NCI-H2171 (cell line): ENCODE results near the gene FBXO47.

Experiments
- DNase-seq: peaks from one replicate; lab custom pipeline; 2025; lab: John Stamatoyannopoulos, UW

Gene FBXO47, protein sequence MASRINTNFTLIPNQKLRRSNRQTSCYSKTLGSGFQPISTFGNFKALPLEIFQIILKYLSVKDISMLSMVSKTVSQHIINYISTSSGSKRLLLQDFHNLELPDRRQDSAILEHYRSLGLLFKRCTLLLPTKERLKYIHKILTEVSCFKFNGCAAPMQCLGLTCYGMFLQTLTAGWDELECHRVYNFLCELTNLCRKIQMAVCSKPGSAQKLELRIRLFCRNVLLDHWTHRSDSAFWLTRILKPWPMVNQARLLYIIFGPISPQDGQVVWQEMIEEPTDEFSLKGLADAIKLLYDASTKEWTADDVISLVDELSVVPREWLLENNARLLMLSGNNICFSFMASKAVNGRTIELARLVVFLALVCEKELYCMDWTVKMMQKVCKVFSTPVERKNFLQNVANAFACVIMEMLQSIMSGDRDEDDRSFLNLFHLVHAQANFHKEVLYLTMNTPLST

GRCh38 chr17:38967290-38967738, at the start of gene FBXO47:
FBXO47 (minus strand) TSS chr17:38967403; CDS start chr17:38963025, 4,378 bp downstream.
- DNase-seq, result no peak

GRCh38 chr17:39016193-39017153, 49.3 kb upstream of the FBXO47 start:
- DNase-seq, result no peak

- no peak for DNase-seq
Observed at GRCh38 chr17:39015546-39015935, 48.3 kb upstream of the FBXO47 start.

GRCh38 chr17:39014795-39015545, 47.8 kb upstream of the FBXO47 start:
- DNase-seq, result no peak

GRCh38 chr17:39014044-39014794, 47.0 kb upstream of the FBXO47 start:
- DNase-seq, result no peak

GRCh38 chr17:39012725-39013124, 45.5 kb upstream of the FBXO47 start:
- no peak for DNase-seq

DNA sequence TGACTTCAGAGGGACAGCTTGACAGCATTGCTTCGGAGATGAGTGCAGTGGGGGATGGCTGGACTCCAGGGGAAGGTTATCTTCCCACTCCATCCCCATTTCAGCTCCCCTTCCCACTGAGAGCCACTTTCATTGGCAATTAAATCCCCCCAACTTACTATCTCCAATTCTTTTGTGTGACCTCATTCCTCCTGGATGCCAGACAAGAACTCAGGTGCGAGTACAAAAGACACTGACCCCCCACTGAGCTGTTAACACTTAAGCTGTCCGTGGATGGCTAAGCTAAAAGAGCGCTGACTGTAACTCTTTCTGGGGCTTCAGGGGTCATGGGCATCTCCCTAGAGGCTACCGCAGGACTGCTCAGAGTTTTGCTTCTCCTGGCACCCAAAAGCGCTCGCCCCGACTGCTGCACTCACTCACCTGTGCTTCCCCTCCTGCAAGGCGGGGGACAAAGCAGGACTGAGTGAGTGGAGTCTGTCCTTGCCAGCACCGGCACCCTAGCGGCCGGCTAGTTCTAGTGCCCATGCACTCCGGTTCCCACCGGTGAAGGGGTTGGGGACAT, 44.8 kb upstream of the FBXO47 start:
- no peak for DNase-seq

- DNase-seq, result no peak
Observed at GRCh38 chr17:39009581-39010001, 42.4 kb upstream of the FBXO47 start.

GRCh38 chr17:39008633-39009032, 41.4 kb upstream of the FBXO47 start:
- DNase-seq, result no peak

GRCh38 chr17:39002991-39003715, 36.0 kb upstream of the FBXO47 start:
- DNase-seq, result no peak

DNA sequence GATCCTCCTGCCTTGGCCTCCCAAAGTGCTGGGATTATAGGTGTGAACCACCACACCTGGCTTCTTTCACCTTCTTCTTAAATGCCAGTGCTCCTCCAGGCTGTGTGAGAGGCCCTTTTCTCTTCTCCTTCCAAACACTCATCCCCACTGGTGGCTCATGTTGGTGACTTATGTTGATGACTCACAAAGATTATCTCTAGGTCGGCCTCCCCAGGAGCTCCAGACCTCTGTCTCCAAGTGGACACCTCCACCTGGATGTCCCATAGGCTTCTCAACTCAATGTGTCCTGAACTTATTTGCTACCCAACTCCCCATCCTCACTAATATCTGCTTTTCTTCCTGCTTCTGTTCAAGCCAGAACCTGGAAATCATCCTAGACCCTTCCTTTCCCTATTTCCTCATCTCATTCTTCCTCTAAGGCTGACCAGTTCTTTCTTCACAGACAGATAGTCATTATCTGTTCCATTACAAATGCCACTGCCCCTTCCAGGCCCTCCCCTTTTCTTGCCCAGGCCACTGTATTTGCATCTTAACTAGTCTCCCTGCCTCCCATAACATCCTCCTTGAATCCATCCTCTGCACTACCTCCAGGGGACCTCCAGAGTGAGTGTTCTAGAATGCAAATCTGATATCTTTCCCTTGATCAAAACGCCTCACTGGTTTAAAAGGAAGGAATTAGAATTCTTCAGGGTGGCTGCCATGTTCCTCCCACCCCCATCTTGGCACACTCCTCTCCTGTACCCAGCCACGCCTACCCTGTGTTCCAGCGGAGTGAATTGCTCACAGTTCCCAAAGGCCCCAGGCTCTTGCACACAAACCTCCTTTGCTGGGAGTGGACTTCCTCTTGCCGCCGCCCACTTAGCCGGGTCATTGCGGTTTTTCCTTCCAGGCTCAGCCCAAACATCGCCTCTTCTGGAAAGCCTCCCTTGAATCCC, 34.8 kb upstream of the FBXO47 start:
- no peak for DNase-seq

- no peak for DNase-seq
Observed at GRCh38 chr17:39000021-39000601, 32.9 kb upstream of the FBXO47 start.

- DNase-seq, result no peak
Observed at GRCh38 chr17:38996660-38997337, 29.6 kb upstream of the FBXO47 start.

DNA sequence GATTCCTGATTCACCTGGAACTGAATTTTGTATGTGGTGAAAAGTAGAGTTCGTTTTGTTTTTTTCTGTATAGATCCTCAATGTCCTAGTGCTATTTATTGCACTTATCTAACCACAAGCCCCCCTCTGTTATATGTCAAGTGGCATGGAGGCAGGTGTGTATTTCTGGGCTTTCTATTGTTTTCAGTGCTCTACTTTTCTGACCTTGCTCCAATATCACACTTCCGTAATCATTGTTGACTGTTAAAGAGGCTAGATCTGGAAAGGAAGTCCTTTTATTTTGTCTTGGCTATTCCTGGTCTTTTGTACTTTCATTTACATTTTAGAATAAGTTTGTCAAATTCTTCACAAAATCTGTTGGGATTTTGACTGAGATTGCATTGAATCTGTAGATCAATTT, 26.8 kb upstream of the FBXO47 start:
- DNase-seq, result no peak

DNA sequence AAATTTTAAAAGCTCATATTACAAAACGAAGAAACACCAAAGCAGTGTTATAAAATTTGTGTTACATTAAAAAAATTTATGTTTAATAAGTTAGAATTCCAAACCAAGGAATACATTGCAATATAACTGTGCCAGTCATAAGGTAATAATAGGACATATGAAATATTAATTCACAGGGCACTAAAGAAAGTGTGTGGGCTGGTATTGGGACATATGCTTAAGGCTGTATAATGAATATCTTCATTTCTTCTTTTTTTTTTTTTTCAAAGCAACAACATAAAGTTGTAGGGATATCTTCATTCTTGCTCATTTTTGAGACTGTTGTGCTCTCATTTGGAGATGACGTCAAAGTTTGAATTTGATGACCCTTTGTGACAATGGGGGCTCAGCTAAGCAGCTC, 17.5 kb upstream of the FBXO47 start:
- no peak for DNase-seq

DNA sequence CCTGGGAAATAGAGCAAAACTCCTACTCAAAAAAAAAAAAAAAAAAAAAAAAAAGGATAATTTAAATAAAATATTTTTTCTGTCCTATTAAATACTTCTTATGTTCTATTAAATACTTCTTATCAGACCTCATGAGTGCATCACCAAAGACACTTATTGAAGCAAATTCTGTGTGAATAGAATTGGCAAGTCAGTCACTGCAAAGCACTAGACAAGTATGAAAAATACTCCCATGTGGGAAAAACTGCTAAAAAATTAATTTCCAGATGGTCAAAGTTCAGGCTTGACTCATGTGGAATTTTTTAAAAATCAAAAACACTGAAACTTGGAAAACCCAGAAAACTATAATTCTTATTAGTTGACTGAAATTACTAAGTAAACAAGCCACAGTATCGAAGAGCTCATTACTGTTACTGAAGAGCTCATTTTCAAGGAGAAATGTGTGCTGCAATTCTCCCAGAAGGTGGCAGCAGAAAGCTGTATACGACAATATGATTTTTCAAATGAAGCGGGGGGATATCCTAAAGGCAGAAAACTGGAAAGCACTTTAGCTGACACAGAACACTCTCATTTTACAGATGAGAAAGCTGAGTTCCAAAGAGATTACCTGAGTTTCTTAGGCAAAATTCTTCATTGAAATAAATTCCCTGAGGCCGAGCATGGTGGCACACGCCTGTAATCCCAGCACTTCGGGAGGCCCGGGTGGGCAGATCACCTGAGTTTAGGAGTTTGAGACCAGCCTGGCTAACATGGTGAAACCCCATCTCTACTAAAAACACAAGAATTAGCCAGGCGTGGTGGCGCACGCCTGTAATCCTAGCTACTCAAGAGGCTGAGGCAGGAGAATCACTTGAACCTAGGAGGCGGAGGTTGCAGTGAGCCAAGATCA, 15.9 kb upstream of the FBXO47 start:
- DNase-seq, result peak; percentile 60

DNA sequence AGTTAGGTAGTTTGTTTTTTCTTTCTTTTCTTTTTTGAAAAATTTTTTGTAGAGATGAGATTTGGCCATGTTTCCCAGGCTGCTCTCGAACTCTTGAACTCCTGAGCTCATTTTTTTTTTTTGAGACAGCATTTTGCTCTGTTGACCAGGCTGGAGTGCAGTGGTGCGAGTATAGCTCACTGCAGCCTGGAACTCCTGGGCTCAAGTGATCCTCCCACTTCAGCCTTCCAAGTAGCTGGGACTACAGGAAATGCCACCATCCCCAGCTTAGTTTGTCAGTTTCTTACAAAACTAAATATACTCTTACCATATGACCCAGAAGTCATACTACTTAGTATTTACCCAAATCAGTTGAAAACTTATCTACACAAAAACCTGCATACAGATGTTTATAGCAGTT, 14.4 kb upstream of the FBXO47 start:
- no peak for DNase-seq
